K562 (cell line): ENCODE measurements around the gene ABHD16A. TPM values are rescaled to one million over a fixed set of nuclear protein-coding genes. Genes with fewer than 3 reads are reported as not detected.

ENCODE experiments used
- ATF7 ChIP-seq: fragments of 450-650 bp; IDR thresholded peaks from 2 replicates; pipeline ENCODE4 v1.7.1; 2014; ENCODE audit warnings: mild to moderate bottlenecking, moderate library complexity
- CC2D1A ChIP-seq: fragments of 450-650 bp; IDR thresholded peaks from 2 replicates; pipeline ENCODE4 v1.6.1; 2017; ENCODE audit warnings: mild to moderate bottlenecking
- DMBX1 ChIP-seq: fragments of 250-450 bp; sonication (Bioruptor Pico); IDR thresholded peaks from 2 replicates; pipeline ENCODE4 v1.8.0; 2022; ENCODE audit warnings: inconsistent platforms, mild to moderate bottlenecking, moderate library complexity, borderline replicate concordance
- ELF4 ChIP-seq: fragments of 450-650 bp; formaldehyde crosslinking; IDR thresholded peaks from 2 replicates; pipeline ENCODE4 v1.4.0; 2022; ENCODE audit warnings: missing genetic modification characterization
- FOSL1 ChIP-seq: fragments of 200-800 bp; sonication (Bioruptor generic); conservative IDR thresholded peaks from 2 replicates; pipeline ENCODE4 v1.6.1; 2016; ENCODE audit warnings: missing genetic modification characterization, missing compliant biosample characterization
- GMEB1 ChIP-seq: fragments of 250-450 bp; sonication (Bioruptor Pico); IDR thresholded peaks from 2 replicates; pipeline ENCODE4 v1.4.0; 2020; ENCODE audit warnings: mild to moderate bottlenecking
- HBP1 ChIP-seq: fragments of 450-650 bp; formaldehyde crosslinking; IDR thresholded peaks from 2 replicates; pipeline ENCODE4 v1.4.0; 2022; ENCODE audit warnings: missing genetic modification characterization
- HCFC1 ChIP-seq: IDR thresholded peaks from 2 replicates; pipeline ENCODE4 v1.6.1; 2012; ENCODE audit warnings: low read depth, low read length, improper control_type of control experiment
- HLTF ChIP-seq: fragments of 450-650 bp; IDR thresholded peaks from 2 replicates; pipeline ENCODE4 v1.6.1; 2016
- ID3 ChIP-seq, 2 experiments: fragments of 250-450 bp in 1 of 2; fragments of 450-650 bp in 1 of 2; sonication (Bioruptor Pico) in 1 of 2; IDR thresholded peaks; 2 replicates each; pipeline versions ENCODE4 v1.6.1 to v1.8.0; 2016 to 2021; ENCODE audit warnings: mild to moderate bottlenecking in 2 of 2, moderate library complexity in 2 of 2, missing compliant biosample characterization in 1 of 2, missing genetic modification characterization in 1 of 2
- KDM5B ChIP-seq: fragments of 200-600 bp; sonication (generic); IDR thresholded peaks from 2 replicates; pipeline ENCODE4 v1.6.1; 2012; ENCODE audit warnings: low read depth, mild to moderate bottlenecking, moderate library complexity, low read length, control low read depth, inconsistent platforms; ENCODE audit not compliant: insufficient replicate concordance
- MAFG ChIP-seq: fragments of 450-650 bp; conservative IDR thresholded peaks from 2 replicates; pipeline ENCODE4 v1.6.1; 2016; ENCODE audit warnings: missing genetic modification characterization, missing compliant biosample characterization
- SMARCE1 ChIP-seq: fragments of 450-650 bp; IDR thresholded peaks from 2 replicates; pipeline ENCODE4 v1.7.1; 2016; ENCODE audit warnings: mild to moderate bottlenecking
- THAP12 ChIP-seq: fragments of 250-450 bp; sonication (Bioruptor Pico); IDR thresholded peaks from 2 replicates; pipeline ENCODE4 v1.9.0; 2021; ENCODE audit warnings: mild to moderate bottlenecking, inconsistent platforms
- THRA ChIP-seq: fragments of 450-650 bp; IDR thresholded peaks from 2 replicates; pipeline ENCODE4 v1.6.1; 2017; ENCODE audit warnings: mild to moderate bottlenecking, moderate library complexity
- TRIM24 ChIP-seq, 2 experiments: fragments of 450-650 bp; IDR thresholded peaks; 2 replicates each; pipeline ENCODE4 v1.6.1; 2016
- TRIM28 ChIP-seq: fragments of 450-650 bp; IDR thresholded peaks from 2 replicates; pipeline ENCODE4 v1.6.1; 2017
- WHSC1 ChIP-seq: IDR thresholded peaks from one replicate; pipeline ENCODE4 v1.6.1; 2012; ENCODE audit warnings: low read length, control low read depth, inconsistent platforms
- ZNF57 ChIP-seq: fragments of 450-650 bp; formaldehyde crosslinking; IDR thresholded peaks from 2 replicates; pipeline ENCODE4 v1.4.0; 2020; ENCODE audit warnings: mild to moderate bottlenecking, moderate library complexity
- ZNF79 ChIP-seq: fragments of 250-450 bp; sonication (Bioruptor Pico); IDR thresholded peaks from 2 replicates; pipeline ENCODE4 v1.4.0; 2020; ENCODE audit warnings: low read depth, mild to moderate bottlenecking, moderate library complexity
- polyA plus RNA-seq, 8 experiments: library from polyadenylated mRNA; depleted of rRNA in 4 of 8; stranded (reverse) in 5 of 8; unstranded in 3 of 8; fragments of >200 nt; fragmentation: Nextera tagmentation in 2 of 8; fragmentation: Illumina TruSeq in 1 of 8; extraction: Ambion mirVana in 2 of 8; extraction: Trizol in 1 of 8; gene quantifications; 2 replicates each; pipeline versions ENCODE4 v1.2.1 to v1.2.3, GENCODE V29; 2011 to 2014; ENCODE audit warnings: inconsistent platforms in 1 of 8, missing spikeins in 1 of 8
- total RNA-seq, 7 experiments: library from RNA; depleted of rRNA in 6 of 7; stranded (reverse); fragments of >200 nt in 6 of 7; fragmentation: Illumina TruSeq in 2 of 7; extraction: Trizol in 2 of 7; gene quantifications; 2 replicates each; pipeline versions ENCODE4 v1.2.1 to v1.2.3, GENCODE V29; 2011 to 2021; ENCODE audit warnings: low replicate concordance in 1 of 7

Gene ABHD16A
- total and polyA plus RNA-seq, 9 of the 15 experiments (the other 6 are each of a cell fraction or from before 2014, with no cell fraction given), result 25.8 to 120 (median 81.6) TPM

GRCh38 chr6:31727034-31727716 is 24.1 kb upstream of the ABHD16A start (continued):
- TF ChIP-seq HBP1 (CRISPR knock-in tag), result peak; percentile 70; the same call in 1 of the 2 replicates
- TF ChIP-seq ATF7, result peak; percentile 49; the same call in 1 of the 2 replicates
- peak; percentile 41; the same call in 1 of the 2 replicates for TF ChIP-seq ZNF57
- peak; percentile 11; the same call in 1 of the 2 replicates for TF ChIP-seq THAP12
- peak; percentile 48; the same call in 1 of the 2 replicates for TF ChIP-seq FOSL1 (tag)
- no peak for TF ChIP-seq ZNF79 (CRISPR knock-in tag)
- TF ChIP-seq THRA, result no peak
- TF ChIP-seq KDM5B, result peak; percentile 47
- no peak for TF ChIP-seq ID3 (CRISPR knock-in tag; IDR thresholded peaks at IDR 0.05)
- peak; percentile 51; the same call in 1 of the 2 replicates for TF ChIP-seq ID3 (tag; IDR thresholded peaks at IDR 0.05)
- 0 out of 2 replicates have a peak, but pooled peaks have one; percentile 11 for TF ChIP-seq GMEB1 (CRISPR knock-in tag)
- TF ChIP-seq CC2D1A, result peak; percentile 31; the same call in 1 of the 2 replicates
- TF ChIP-seq TRIM28, result no peak
- no peak for TF ChIP-seq HLTF
- peak; percentile 24; the same call in 1 of the 2 replicates for TF ChIP-seq SMARCE1
- 0 out of 2 replicates have a peak, but pooled peaks have one; percentile 19 for TF ChIP-seq ELF4
- TF ChIP-seq DMBX1 (CRISPR knock-in tag), result 0 out of 2 replicates have a peak, but pooled peaks have one; percentile 54
- peak; percentile 23; the same call in 1 of the 2 replicates for TF ChIP-seq HCFC1
- TF ChIP-seq TRIM24 (IDR thresholded peaks at IDR 0.05), result no peak
- TF ChIP-seq WHSC1, result peak; percentile 12
- TF ChIP-seq MAFG (tag), result peak; percentile 65
